Stomach (tissue), 9 donors: ENCODE data around the gene TMEM256. TPM values are rescaled to one million over a fixed set of nuclear protein-coding genes. Genes with fewer than 3 reads are reported as not detected.

Experiments
- DNase-seq, 2 donors: peaks; one replicate each; pipeline versions ENCODE4 v3.0.0 to v3.0.0-alpha.2; 2013 to 2019
- H3K27ac ChIP-seq, 5 donors: fragments of 200-600 bp in 4 of 5; sonication (generic) in 4 of 5; one replicate each; pipeline ENCODE4 v1.5.1; 2013 to 2019; ENCODE audit warnings: mild to moderate bottlenecking in 1 of 5, moderate library complexity in 1 of 5
- H3K27me3 ChIP-seq, 3 donors: fragments of 200-600 bp; sonication (generic); one replicate each; pipeline ENCODE4 v1.5.1; 2017 to 2019; ENCODE audit warnings: mixed run types in 1 of 3
- H3K36me3 ChIP-seq, 4 donors: fragments of 200-600 bp; sonication (generic); 1 replicate in 3 of 4; 2 replicates in 1 of 4; pipeline ENCODE4 v1.5.1; 2016 to 2019
- H3K4me1 ChIP-seq, 4 donors: fragments of 200-600 bp; sonication (generic); one replicate each; pipeline ENCODE4 v1.5.1; 2016 to 2019
- H3K4me3 ChIP-seq, 4 donors: fragments of 200-600 bp; sonication (generic) in 3 of 4; one replicate each; pipeline ENCODE4 v1.5.1; 2016 to 2019; ENCODE audit warnings: mild to moderate bottlenecking in 1 of 4
- H3K9me3 ChIP-seq, 4 donors: fragments of 200-600 bp; sonication (generic); one replicate each; pipeline ENCODE4 v1.5.1; 2016 to 2019
- CTCF ChIP-seq, 7 experiments: fragments of 450-650 bp in 4 of 7; fragments of 200-600 bp in 3 of 7; sonication (generic) in 3 of 7; IDR thresholded peaks; one replicate each; pipeline ENCODE4 v1.5.1; 2016 to 2019; ENCODE audit warnings: antibody characterized with exemption in 7 of 7, control low read depth in 2 of 7, mild to moderate bottlenecking in 1 of 7
- EP300 ChIP-seq: sonication (generic); formaldehyde crosslinking; IDR thresholded peaks from one replicate; pipeline ENCODE4 v1.6.1; 2017; ENCODE audit warnings: antibody characterized with exemption
- POLR2A ChIP-seq, 4 donors: fragments of 450-650 bp; IDR thresholded peaks; one replicate each; pipeline ENCODE4 v1.6.1; 2016; ENCODE audit warnings: antibody characterized with exemption in 4 of 4, control low read depth in 2 of 4, mild to moderate bottlenecking in 1 of 4, moderate library complexity in 1 of 4
- POLR2AphosphoS5 ChIP-seq, 3 donors: sonication (generic); formaldehyde crosslinking; IDR thresholded peaks; one replicate each; pipeline ENCODE4 v1.6.1; 2016; ENCODE audit warnings: antibody characterized with exemption in 3 of 3
- WGBS, 5 donors: extraction: QIAGEN DNeasy Blood & Tissue Kit in 3 of 5; methylation state at CpG; one replicate each; pipeline versions ENCODE4 v1.1.5 to v1.1.7; 2013 to 2018; 5-methylcytosine and 5-hydroxymethylcytosine counted together
- intact Hi-C: fragments of 100-400 bp; cut with DNase I; formaldehyde crosslinking; loops from one replicate; pipeline ENCODE4 v1.15.1; 2023; ENCODE audit warnings: low total_unique reads
- polyA plus RNA-seq, 3 donors: library from polyadenylated mRNA; stranded (reverse); fragments of 200-250 nt; gene quantifications; one replicate each; pipeline ENCODE4 v1.2.3, GENCODE V29; 2013
- total RNA-seq, 5 donors: library from RNA; depleted of rRNA; stranded (reverse); fragments of >200 nt; gene quantifications; one replicate each; pipeline versions ENCODE4 v1.1.0 to v1.2.3, GENCODE V29; 2014 to 2016
- donor health status: healthy with polysubstance abuse.
- donor health status: Bipolar disorder and iron deficiency.
- donor health status: healthy.

TMEM256 gene
- total and polyA plus RNA-seq, 8 donors = 39.8 to 347 (median 253) TPM; not detected in 1

GRCh38 chr17:7393613-7394451 is 10.1 kb downstream of the TMEM256 start:
- intact Hi-C loops = no loop called here
- TF ChIP-seq POLR2AphosphoS5 (IDR thresholded peaks at IDR 0.05) (no peak), CTCF (IDR thresholded peaks at IDR 0.05) (no peak), EP300 (no peak), POLR2A (IDR thresholded peaks at IDR 0.05) (no peak)
- peak overlapping the region; percentile 87 to 97 (median 95) for H3K27ac ChIP-seq

GRCh38 chr17:7392696-7393612 is 10.9 kb downstream of the TMEM256 start:
- peak in 1 of 2 donors; percentile 35 for DNase-seq
- H3K27me3 ChIP-seq = no peaks in the 10 kb centered on the region
- peak overlapping the region; percentile 79 to 93 (median 84) for H3K4me3 ChIP-seq
- TF ChIP-seq CTCF (IDR thresholded peaks at IDR 0.05) (no peak), POLR2AphosphoS5 (IDR thresholded peaks at IDR 0.05) (no peak), EP300 (no peak), POLR2A (IDR thresholded peaks at IDR 0.05) (no peak)
- peak overlapping the region in 4 of 5 donors; percentile 88 to 97 (median 96) for H3K27ac ChIP-seq
- intact Hi-C loops = no loop called here
- H3K36me3 ChIP-seq = peaks cover 22 to 45% (median 41%) of the 10 kb centered on the region in 4 donors
- 54 to 78% (median 63%) methylated on average over 25 to 42 of the region's 42 CpGs for WGBS, 5 donors
- peaks cover 18 to 26% (median 25%) of the 10 kb centered on the region in 4 donors for H3K4me1 ChIP-seq
- no peaks in the 10 kb centered on the region for H3K9me3 ChIP-seq

More at GRCh38 chr17:7393613-7394451, 10.1 kb downstream of the TMEM256 start:
- H3K9me3 ChIP-seq = no peaks in the 10 kb centered on the region
- peaks cover 13 to 36% (median 32%) of the 10 kb centered on the region in 4 donors for H3K36me3 ChIP-seq
- peaks cover 18 to 26% (median 25%) of the 10 kb centered on the region in 4 donors for H3K4me1 ChIP-seq
- H3K27me3 ChIP-seq = no peaks in the 10 kb centered on the region
- H3K4me3 ChIP-seq = peak overlapping the region; percentile 79 to 93 (median 84)
- 1 to 7% (median 4%) methylated on average over 32 to 48 of the region's 48 CpGs for WGBS, 5 donors
- peak; percentile 33 to 69 for DNase-seq

GRCh38 chr17:7391307-7391706 is 12.6 kb downstream of the TMEM256 start:
- intact Hi-C loops = no loop called here
- Histone ChIP-seq H3K36me3 (peaks cover 26 to 61% (median 57%) of the 10 kb centered on the region in 4 donors), H3K27ac (peak overlapping the region in 1 of 5 donors; percentile 12), H3K9me3 (no peaks in the 10 kb centered on the region), H3K4me3 (no peak overlapping the region), H3K27me3 (no peaks in the 10 kb centered on the region), H3K4me1 (peaks cover 18 to 26% (median 25%) of the 10 kb centered on the region in 4 donors)
- TF ChIP-seq CTCF (IDR thresholded peaks at IDR 0.05) (no peak), POLR2AphosphoS5 (IDR thresholded peaks at IDR 0.05) (no peak), EP300 (no peak), POLR2A (IDR thresholded peaks at IDR 0.05) (no peak)
- DNase-seq = peak in 1 of 2 donors; percentile 5
- WGBS, 5 donors = 40 to 75% (median 51%) methylated on average over 2 of the region's 2 CpGs
